ENCODE measurements around the gene PAPSS2. TPM values are rescaled to one million over a fixed set of nuclear protein-coding genes. Genes with fewer than 3 reads are reported as not detected.
"Not testable (repeated sequence)": the region's sequence is repeated elsewhere in the genome, so short reads cannot be mapped to it uniquely, and the experiment has no call there.

PAPSS2 gene
- total RNA-seq, 1 experiment from 2014 or later: not detected

DNA sequence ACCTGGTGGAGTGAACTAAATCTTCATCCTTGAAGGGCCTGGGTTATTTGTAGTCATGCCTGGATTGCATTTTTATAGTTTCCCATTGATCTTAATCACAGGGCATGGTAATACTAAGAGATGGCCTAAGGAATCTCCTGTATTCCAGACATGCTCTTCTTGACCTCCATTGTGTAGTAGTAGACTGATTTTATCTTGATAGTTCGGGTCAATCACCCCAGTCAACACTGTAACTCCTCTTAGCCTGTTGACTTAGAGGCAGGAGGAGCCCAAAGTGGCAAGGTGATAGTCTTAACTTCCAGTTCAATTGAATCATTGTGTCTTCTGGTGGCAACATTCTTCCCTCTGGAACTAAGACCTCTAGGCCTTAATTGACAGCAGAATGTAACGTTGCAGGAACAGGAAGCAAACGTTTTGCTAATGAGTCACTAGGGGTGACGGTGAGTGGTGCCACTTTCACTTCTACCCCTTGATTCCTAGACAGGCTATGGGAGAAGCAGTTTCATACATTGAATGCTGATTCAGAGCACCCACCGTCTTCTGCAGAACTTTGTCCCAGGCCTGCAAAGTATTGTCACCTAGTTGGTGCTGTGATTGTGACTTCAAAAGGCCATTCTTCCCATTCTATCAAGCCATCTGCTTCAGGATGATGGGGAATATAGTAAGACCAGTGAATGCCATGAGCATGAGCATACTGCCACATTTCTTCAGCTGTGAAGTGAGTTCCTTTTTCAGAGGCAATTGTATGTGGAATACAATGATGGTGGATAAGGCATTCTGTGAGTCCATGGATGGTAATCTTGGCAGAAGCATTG, 24.0 kb upstream of the PAPSS2 start:
- no peaks in the 10 kb centered on the region for H4K20me1 ChIP-seq (ENCODE audit: insufficient read depth, low read depth, low read length)
- DNase-seq: no peak
- H3K27ac ChIP-seq (ENCODE audit: low read length): no peak overlapping the region
- H3K79me2 ChIP-seq (ENCODE audit: low read length): no peaks in the 10 kb centered on the region
- no peaks in the 10 kb centered on the region for H3K9me2 ChIP-seq (replicated peaks; ENCODE audit: insufficient read depth, low read length)
- H3K27me3 ChIP-seq (ENCODE audit: low read length): no peaks in the 10 kb centered on the region
- H3K4me2 ChIP-seq (ENCODE audit: low read depth, low read length, poor library complexity, severe bottlenecking): no peak overlapping the region
- no peak overlapping the region for H3K4me3 ChIP-seq (ENCODE audit: low read length)
- H3K4me1 ChIP-seq (ENCODE audit: low read length): no peaks in the 10 kb centered on the region
- H3K36me3 ChIP-seq (ENCODE audit: insufficient read depth, low read length): no peaks in the 10 kb centered on the region
- H3K9me3 ChIP-seq (ENCODE audit: low read length): no peaks in the 10 kb centered on the region
- no peak overlapping the region for H3K9ac ChIP-seq (ENCODE audit: low read length)
- no peak overlapping the region for H2AFZ ChIP-seq (ENCODE audit: low read length)

DNA sequence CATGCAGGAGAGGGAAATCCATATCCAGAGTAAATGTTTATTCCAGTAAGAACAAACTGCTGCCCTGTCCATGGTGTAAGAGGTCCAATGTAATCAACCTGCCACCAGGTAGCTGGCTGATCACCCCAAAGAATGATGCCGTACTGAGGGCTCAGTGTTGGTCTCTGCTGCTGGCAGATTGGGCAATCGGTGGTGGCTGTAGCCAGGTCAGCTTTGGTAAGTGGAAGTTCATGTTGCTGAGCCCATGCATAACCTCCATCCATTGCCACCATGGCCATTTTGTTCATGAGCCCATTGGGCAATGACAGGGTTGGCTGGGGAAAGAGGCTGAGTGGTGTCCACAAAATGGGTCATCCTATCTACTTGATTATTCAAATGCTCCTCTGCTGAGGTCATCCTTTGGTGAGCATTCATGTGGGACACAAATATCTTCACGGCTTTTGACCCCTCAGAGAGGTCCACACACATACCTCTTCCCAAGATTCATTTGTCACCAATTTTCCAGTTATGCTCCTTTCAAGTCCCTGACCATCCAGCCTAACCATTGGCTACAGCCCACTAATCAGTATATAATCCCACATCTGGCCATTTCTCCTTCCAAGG, 23.3 kb upstream of the PAPSS2 start:
- Histone ChIP-seq H3K4me2 (ENCODE audit: low read depth, low read length, poor library complexity, severe bottlenecking) (no peak overlapping the region), H3K36me3 (ENCODE audit: insufficient read depth, low read length) (no peaks in the 10 kb centered on the region), H3K9me3 (ENCODE audit: low read length) (no peaks in the 10 kb centered on the region), H3K4me1 (ENCODE audit: low read length) (no peaks in the 10 kb centered on the region), H3K4me3 (ENCODE audit: low read length) (no peak overlapping the region), H4K20me1 (ENCODE audit: insufficient read depth, low read depth, low read length) (no peaks in the 10 kb centered on the region), H2AFZ (ENCODE audit: low read length) (no peak overlapping the region), H3K9me2 (replicated peaks; ENCODE audit: insufficient read depth, low read length) (no peaks in the 10 kb centered on the region), H3K9ac (ENCODE audit: low read length) (no peak overlapping the region), H3K27ac (ENCODE audit: low read length) (no peak overlapping the region), H3K27me3 (ENCODE audit: low read length) (no peaks in the 10 kb centered on the region), H3K79me2 (ENCODE audit: low read length) (no peaks in the 10 kb centered on the region)
- no peak for DNase-seq

DNA sequence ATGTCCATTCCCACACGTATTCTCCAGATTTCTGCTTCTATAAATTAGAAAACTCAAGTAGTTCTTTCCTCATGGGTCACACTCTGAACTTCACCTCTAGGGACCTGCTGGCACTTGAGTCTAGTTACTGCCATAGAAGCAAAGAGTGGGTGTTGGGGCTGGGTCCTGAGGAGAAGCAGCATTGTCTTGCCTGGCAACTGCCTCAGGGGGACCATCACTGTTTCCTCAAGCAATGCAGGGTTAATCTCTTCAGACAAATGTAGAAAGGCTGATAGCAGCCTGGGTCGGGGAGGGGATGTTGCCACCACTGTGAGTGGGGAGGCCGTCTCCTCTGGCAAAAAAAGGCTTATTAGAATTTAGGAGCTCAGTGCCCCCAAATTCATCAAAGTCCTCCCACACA, 20.2 kb upstream of the PAPSS2 start:
- Histone ChIP-seq H3K4me2 (ENCODE audit: low read depth, low read length, poor library complexity, severe bottlenecking) (no peak overlapping the region), H3K9me2 (replicated peaks; ENCODE audit: insufficient read depth, low read length) (no peaks in the 10 kb centered on the region), H2AFZ (ENCODE audit: low read length) (no peak overlapping the region), H3K79me2 (ENCODE audit: low read length) (no peaks in the 10 kb centered on the region), H3K36me3 (ENCODE audit: insufficient read depth, low read length) (no peaks in the 10 kb centered on the region), H4K20me1 (ENCODE audit: insufficient read depth, low read depth, low read length) (no peaks in the 10 kb centered on the region), H3K27ac (ENCODE audit: low read length) (no peak overlapping the region), H3K9ac (ENCODE audit: low read length) (no peak overlapping the region), H3K27me3 (ENCODE audit: low read length) (no peaks in the 10 kb centered on the region), H3K9me3 (ENCODE audit: low read length) (no peaks in the 10 kb centered on the region), H3K4me1 (ENCODE audit: low read length) (no peaks in the 10 kb centered on the region), H3K4me3 (ENCODE audit: low read length) (no peak overlapping the region)
- DNase-seq: no peak

DNA sequence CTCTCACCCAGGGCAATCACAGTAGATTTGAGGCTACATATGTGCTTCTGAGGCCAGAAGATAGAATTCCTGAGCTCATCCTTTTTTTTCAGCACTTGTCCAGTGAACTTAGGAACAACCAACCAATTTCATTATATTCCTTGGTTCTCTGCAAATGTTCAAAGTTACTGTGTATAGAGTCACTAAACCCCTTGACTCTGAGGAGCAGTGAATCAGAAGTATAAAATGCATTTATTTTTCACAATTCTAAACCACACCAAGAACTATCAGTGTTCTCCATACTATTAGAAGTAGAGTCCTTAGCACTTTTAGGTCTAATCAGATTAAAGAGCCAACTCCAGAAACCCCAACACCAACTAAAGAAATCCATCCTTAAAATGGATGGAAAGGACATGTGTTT, 19.6 kb upstream of the PAPSS2 start:
- Histone ChIP-seq H3K4me3 (ENCODE audit: low read length) (no peak overlapping the region), H3K79me2 (ENCODE audit: low read length) (no peaks in the 10 kb centered on the region), H3K27ac (ENCODE audit: low read length) (no peak overlapping the region), H3K9me3 (ENCODE audit: low read length) (no peaks in the 10 kb centered on the region), H3K36me3 (ENCODE audit: insufficient read depth, low read length) (no peaks in the 10 kb centered on the region), H3K4me2 (ENCODE audit: low read depth, low read length, poor library complexity, severe bottlenecking) (no peak overlapping the region), H2AFZ (ENCODE audit: low read length) (no peak overlapping the region), H4K20me1 (ENCODE audit: insufficient read depth, low read depth, low read length) (no peaks in the 10 kb centered on the region), H3K9me2 (replicated peaks; ENCODE audit: insufficient read depth, low read length) (no peaks in the 10 kb centered on the region), H3K4me1 (ENCODE audit: low read length) (no peaks in the 10 kb centered on the region), H3K27me3 (ENCODE audit: low read length) (no peaks in the 10 kb centered on the region), H3K9ac (ENCODE audit: low read length) (no peak overlapping the region)
- no peak for DNase-seq

DNA sequence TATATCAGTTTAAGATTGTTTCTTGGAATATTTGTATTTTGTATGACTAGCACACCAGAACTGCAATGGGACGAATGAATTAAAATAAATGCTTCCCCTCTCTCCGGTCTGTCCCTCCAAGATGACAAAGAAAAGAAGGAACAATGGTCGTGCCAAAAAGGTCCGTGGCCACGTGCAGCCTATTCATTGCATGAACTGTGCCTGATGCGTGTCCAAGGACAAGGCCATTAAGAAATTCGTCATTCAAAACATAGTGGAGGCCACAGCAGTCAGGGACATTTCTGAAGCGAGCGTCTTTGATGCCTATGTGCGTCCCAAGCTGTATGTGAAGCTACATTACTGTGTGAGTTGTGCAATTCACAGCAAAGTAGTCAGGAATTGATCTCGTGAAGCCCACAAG, 17.2 kb upstream of the PAPSS2 start:
- H3K4me1 ChIP-seq (ENCODE audit: low read length): no peaks in the 10 kb centered on the region
- H3K79me2 ChIP-seq (ENCODE audit: low read length): no peaks in the 10 kb centered on the region
- no peaks in the 10 kb centered on the region for H3K9me2 ChIP-seq (replicated peaks; ENCODE audit: insufficient read depth, low read length)
- no peak overlapping the region for H3K4me3 ChIP-seq (ENCODE audit: low read length)
- H3K4me2 ChIP-seq (ENCODE audit: low read depth, low read length, poor library complexity, severe bottlenecking): no peak overlapping the region
- no peak overlapping the region for H3K27ac ChIP-seq (ENCODE audit: low read length)
- DNase-seq: no peak
- no peak overlapping the region for H2AFZ ChIP-seq (ENCODE audit: low read length)
- H3K9ac ChIP-seq (ENCODE audit: low read length): no peak overlapping the region
- H3K27me3 ChIP-seq (ENCODE audit: low read length): no peaks in the 10 kb centered on the region
- no peaks in the 10 kb centered on the region for H4K20me1 ChIP-seq (ENCODE audit: insufficient read depth, low read depth, low read length)
- H3K9me3 ChIP-seq (ENCODE audit: low read length): no peaks in the 10 kb centered on the region
- no peaks in the 10 kb centered on the region for H3K36me3 ChIP-seq (ENCODE audit: insufficient read depth, low read length)

DNA sequence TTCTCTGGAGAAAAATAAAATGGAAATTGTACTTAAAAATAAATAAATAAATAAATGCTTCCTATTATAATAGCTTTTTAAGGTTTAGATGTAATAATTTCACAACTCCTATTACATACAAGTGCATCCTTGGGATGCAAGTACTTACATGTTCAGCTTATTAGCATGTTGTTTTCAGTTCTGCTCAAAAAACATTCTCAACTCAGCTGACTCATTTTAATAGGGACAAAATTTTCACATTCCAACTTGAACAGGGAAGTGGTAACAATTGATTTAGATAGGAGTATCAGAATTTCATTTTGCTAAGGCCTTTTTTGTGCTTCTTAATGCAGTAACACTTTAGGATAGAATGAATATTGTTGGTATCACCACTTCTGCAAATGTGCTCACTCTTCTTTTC, 16.7 kb upstream of the PAPSS2 start:
- Histone ChIP-seq H3K4me1 (ENCODE audit: low read length) (no peaks in the 10 kb centered on the region), H3K79me2 (ENCODE audit: low read length) (no peaks in the 10 kb centered on the region), H4K20me1 (ENCODE audit: insufficient read depth, low read depth, low read length) (no peaks in the 10 kb centered on the region), H3K4me2 (ENCODE audit: low read depth, low read length, poor library complexity, severe bottlenecking) (no peak overlapping the region), H3K9me2 (replicated peaks; ENCODE audit: insufficient read depth, low read length) (no peaks in the 10 kb centered on the region), H3K36me3 (ENCODE audit: insufficient read depth, low read length) (no peaks in the 10 kb centered on the region), H3K9me3 (ENCODE audit: low read length) (no peaks in the 10 kb centered on the region), H3K4me3 (ENCODE audit: low read length) (no peak overlapping the region), H2AFZ (ENCODE audit: low read length) (no peak overlapping the region), H3K27ac (ENCODE audit: low read length) (no peak overlapping the region), H3K27me3 (ENCODE audit: low read length) (no peaks in the 10 kb centered on the region), H3K9ac (ENCODE audit: low read length) (no peak overlapping the region)
- DNase-seq: no peak

DNA sequence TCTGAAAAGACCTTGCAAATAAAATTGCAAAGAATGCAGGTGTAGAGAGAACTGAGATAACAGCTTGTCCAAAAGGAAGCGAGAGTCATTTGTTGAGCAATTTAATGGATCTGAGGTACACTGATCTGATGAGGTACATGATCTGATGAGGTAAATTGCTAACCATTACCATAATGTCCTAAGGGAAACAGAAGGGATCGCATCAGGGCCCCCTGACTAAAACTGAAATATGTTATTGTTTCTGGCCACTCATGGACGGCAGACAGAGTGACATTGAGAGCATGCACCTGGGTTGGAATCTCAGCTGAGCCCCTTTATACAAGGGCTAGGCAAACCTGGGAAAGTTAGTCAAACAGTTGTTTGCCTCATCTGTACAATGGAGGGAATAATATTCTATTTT, 15.8 kb upstream of the PAPSS2 start:
- Histone ChIP-seq H3K9me3 (ENCODE audit: low read length) (no peaks in the 10 kb centered on the region), H2AFZ (ENCODE audit: low read length) (no peak overlapping the region), H3K4me1 (ENCODE audit: low read length) (no peaks in the 10 kb centered on the region), H3K27ac (ENCODE audit: low read length) (no peak overlapping the region), H3K27me3 (ENCODE audit: low read length) (no peaks in the 10 kb centered on the region), H3K79me2 (ENCODE audit: low read length) (no peaks in the 10 kb centered on the region), H3K36me3 (ENCODE audit: insufficient read depth, low read length) (no peaks in the 10 kb centered on the region), H3K9me2 (replicated peaks; ENCODE audit: insufficient read depth, low read length) (no peaks in the 10 kb centered on the region), H4K20me1 (ENCODE audit: insufficient read depth, low read depth, low read length) (no peaks in the 10 kb centered on the region), H3K9ac (ENCODE audit: low read length) (no peak overlapping the region), H3K4me3 (ENCODE audit: low read length) (no peak overlapping the region), H3K4me2 (ENCODE audit: low read depth, low read length, poor library complexity, severe bottlenecking) (no peak overlapping the region)
- DNase-seq: no peak

DNA sequence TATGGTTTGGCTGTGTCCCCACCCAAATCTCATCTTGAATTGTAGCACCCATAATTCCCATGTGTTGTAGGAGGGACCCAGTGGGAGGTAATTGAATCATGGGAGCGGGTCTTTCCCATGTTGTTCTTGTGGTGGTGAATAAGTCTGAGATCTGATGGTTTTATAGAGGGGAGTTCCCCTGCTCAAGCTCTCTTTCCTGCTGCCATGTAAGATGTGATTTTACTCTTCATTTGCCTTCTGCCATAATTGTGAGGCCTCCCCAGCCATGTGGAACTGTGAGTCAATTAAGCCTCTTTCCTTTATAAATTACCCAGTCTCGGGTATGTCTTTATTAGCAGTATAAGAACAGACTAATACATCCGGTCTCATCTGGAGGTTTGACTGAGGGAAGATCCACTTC, 15.2 kb upstream of the PAPSS2 start:
- H2AFZ ChIP-seq (ENCODE audit: low read length); H3K9me2 ChIP-seq (replicated peaks; ENCODE audit: insufficient read depth, low read length); H3K4me1 ChIP-seq (ENCODE audit: low read length); H3K27ac ChIP-seq (ENCODE audit: low read length); DNase-seq; H3K9ac ChIP-seq (ENCODE audit: low read length); H3K4me3 ChIP-seq (ENCODE audit: low read length); H3K79me2 ChIP-seq (ENCODE audit: low read length); H3K36me3 ChIP-seq (ENCODE audit: insufficient read depth, low read length); H4K20me1 ChIP-seq (ENCODE audit: insufficient read depth, low read depth, low read length); H3K9me3 ChIP-seq (ENCODE audit: low read length); H3K27me3 ChIP-seq (ENCODE audit: low read length); H3K4me2 ChIP-seq (ENCODE audit: low read depth, low read length, poor library complexity, severe bottlenecking): not testable (repeated sequence)
